HepG2 (cell line): ENCODE data around the gene ADGRF1. TPM values are rescaled to one million over a fixed set of nuclear protein-coding genes. Genes with fewer than 3 reads are reported as not detected.

Source experiments
- ATAC-seq: fragments of 200-7000 bp; cut with Tn5 transposase; 3 replicates; pipeline ENCODE4 v1.9.1; 2020; ENCODE audit warnings: mild to moderate bottlenecking, moderate library complexity
- BruUV-seq: library from RNA; stranded (reverse); fragments of 400-500 nt; replicated peaks from 2 replicates; lab custom pipeline; 2021; lab: Mats Ljungman, UMichigan
- CTCF ChIA-PET: fragments of 300-600 bp; formaldehyde crosslinking; extraction: SDS; loops from one replicate; lab custom pipeline; 2021; ENCODE audit warnings: low total read pairs, inconsistent platforms, low intra/inter-chr PET ratio; lab: Yijun Ruan, JAX
- POLR2A ChIA-PET: fragments of 350-600 bp; sonication (Branson Sonifier 250); formaldehyde crosslinking; loops from one replicate; lab custom pipeline; 2020; ENCODE audit warnings: antibody characterized with exemption, inconsistent platforms; lab: Yijun Ruan, JAX
- DNase-seq: peaks from one replicate; pipeline ENCODE4 v3.0.0-alpha.2; 2015; ENCODE audit warnings: low spot score
- FAIRE-seq: peaks from 3 replicates; lab custom pipeline; 2011; peaks lifted over from hg19 to GRCh38; lab: Jason Lieb, UNC
- H2AFZ ChIP-seq: one replicate; pipeline ENCODE4 v1.6.1; 2011; ENCODE audit warnings: low read length, inconsistent platforms
- H3K27ac ChIP-seq: fragments of 300-600 bp; 3 replicates; pipeline ENCODE4 v1.8.0; 2011; ENCODE audit warnings: mixed run types, mild to moderate bottlenecking, mixed read lengths, low read length, inconsistent platforms; ENCODE audit not compliant: insufficient read depth; ENCODE audit errors: extremely low read length
- H3K27me3 ChIP-seq, 2 experiments: fragments of 200-600 bp in 1 of 2; 2 replicates in 1 of 2; 3 replicates in 1 of 2; pipeline versions ENCODE4 v1.6.0 to v1.8.0; 2011; ENCODE audit warnings: low read length in 2 of 2, mild to moderate bottlenecking in 2 of 2, moderate library complexity in 2 of 2, inconsistent platforms in 1 of 2; ENCODE audit not compliant: insufficient read depth in 2 of 2, control insufficient read depth in 1 of 2
- H3K36me3 ChIP-seq, 2 experiments: fragments of 200-600 bp in 1 of 2; replicated peaks in 1 of 2; 2 replicates in 1 of 2; 3 replicates in 1 of 2; pipeline versions ENCODE4 v1.5.1 to v1.8.0; 2011; ENCODE audit warnings: low read length in 2 of 2, inconsistent platforms in 1 of 2; ENCODE audit not compliant: insufficient read depth in 2 of 2, control insufficient read depth in 1 of 2
- H3K4me1 ChIP-seq: 2 replicates; pipeline ENCODE4 v1.5.1; 2012; ENCODE audit warnings: low read length, inconsistent platforms; ENCODE audit not compliant: insufficient read depth
- H3K4me2 ChIP-seq: 2 replicates; pipeline ENCODE4 v1.6.0; 2011; ENCODE audit warnings: low read depth, low read length, inconsistent platforms
- H3K4me3 ChIP-seq, 3 experiments: fragments of 200-600 bp in 1 of 3; sonication (generic), shearing (Covaris generic) in 1 of 3; replicated peaks in 1 of 3; 2 replicates each; pipeline ENCODE4 v1.5.1; 2011 to 2016; ENCODE audit warnings: low read length in 3 of 3, inconsistent platforms in 2 of 3, low read depth in 2 of 3, mild to moderate bottlenecking in 2 of 3, control low read depth in 1 of 3, mixed read lengths in 1 of 3; ENCODE audit not compliant: insufficient read depth in 1 of 3
- H3K79me2 ChIP-seq: one replicate; pipeline ENCODE4 v1.6.1; 2011; ENCODE audit warnings: low read length, inconsistent platforms; ENCODE audit not compliant: insufficient read depth
- H3K9ac ChIP-seq: 2 replicates; pipeline ENCODE4 v1.6.0; 2011; ENCODE audit warnings: mild to moderate bottlenecking, low read depth, low read length, inconsistent platforms; ENCODE audit not compliant: insufficient read depth
- H3K9me3 ChIP-seq: 2 replicates; pipeline ENCODE4 v1.5.1; 2012; ENCODE audit warnings: mild to moderate bottlenecking, low read length
- H4K20me1 ChIP-seq: 2 replicates; pipeline ENCODE4 v1.6.0; 2011; ENCODE audit warnings: inconsistent platforms, mild to moderate bottlenecking, low read length, moderate library complexity; ENCODE audit not compliant: insufficient read depth
- EED ChIP-seq: sonication (generic); formaldehyde crosslinking; IDR thresholded peaks from 2 replicates; pipeline ENCODE4 v1.5.0; 2020; ENCODE audit warnings: mild to moderate bottlenecking, missing genetic modification reagents
- POLR2AphosphoS5 ChIP-seq: IDR thresholded peaks from 2 replicates; pipeline ENCODE4 v1.6.1; 2012; ENCODE audit warnings: low read depth, low read length
- TCF12 ChIP-seq, 2 experiments: fragments of 450-650 bp in 1 of 2; sonication (generic) in 1 of 2; formaldehyde crosslinking in 1 of 2; IDR thresholded peaks; 2 replicates each; pipeline versions ENCODE4 v1.6.1 to v1.8.0; 2017 to 2022; ENCODE audit warnings: antibody characterized with exemption in 1 of 2, mild to moderate bottlenecking in 1 of 2, missing genetic modification reagents in 1 of 2, moderate library complexity in 1 of 2
- THAP11 ChIP-seq: IDR thresholded peaks from 2 replicates; pipeline ENCODE4 v1.6.1; 2016; ENCODE audit warnings: missing biosample characterization, missing genetic modification reagents
- YEATS4 ChIP-seq: sonication (generic); formaldehyde crosslinking; IDR thresholded peaks from 2 replicates; pipeline ENCODE4 v1.4.0; 2020; ENCODE audit warnings: missing genetic modification reagents, borderline replicate concordance
- ZBTB38 ChIP-seq: sonication (generic); formaldehyde crosslinking; IDR thresholded peaks from 2 replicates; pipeline ENCODE4 v1.5.1; 2020; ENCODE audit warnings: mild to moderate bottlenecking, missing genetic modification reagents
- ZMYM3 ChIP-seq: sonication (generic); formaldehyde crosslinking; IDR thresholded peaks from 2 replicates; pipeline ENCODE4 v1.5.1; 2020; ENCODE audit warnings: mild to moderate bottlenecking, missing genetic modification reagents
- ZNF136 ChIP-seq: sonication (generic); formaldehyde crosslinking; IDR thresholded peaks from 2 replicates; pipeline ENCODE4 v1.8.1; 2022; ENCODE audit warnings: low read depth, mild to moderate bottlenecking, moderate library complexity, missing genetic modification reagents
- ZNF24 ChIP-seq: fragments of 450-650 bp; IDR thresholded peaks from 2 replicates; pipeline ENCODE4 v1.6.1; 2017; ENCODE audit warnings: antibody characterized with exemption, mild to moderate bottlenecking
- ZNF563 ChIP-seq: sonication (generic); formaldehyde crosslinking; IDR thresholded peaks from 2 replicates; pipeline ENCODE4 v1.8.0; 2022; ENCODE audit warnings: mild to moderate bottlenecking, moderate library complexity, missing genetic modification reagents
- ZNF766 ChIP-seq: sonication (generic); formaldehyde crosslinking; IDR thresholded peaks from 2 replicates; pipeline ENCODE4 v1.5.0; 2020; ENCODE audit warnings: missing genetic modification reagents, borderline replicate concordance
- WGBS: methylation state at CpG from one replicate; pipeline ENCODE4 v1.1.6; 2017; ENCODE audit warnings: low lambda C conversion rate; 5-methylcytosine and 5-hydroxymethylcytosine counted together
- in situ Hi-C: cut with HindIII; loops from 2 replicates; pipeline ENCODE4 v1.10.0; 2017; ENCODE audit warnings: low pct_unique_long_range_greater_than_20kb; ENCODE audit not compliant: extremely low pct_ligation_motif_present
- intact Hi-C: fragments of 100-400 bp; cut with micrococcal nuclease; formaldehyde crosslinking; loops from one replicate; pipeline ENCODE4 v1.10.0; 2022; ENCODE audit not compliant: unreplicated experiment
- polyA plus RNA-seq, 8 experiments: library from polyadenylated mRNA; depleted of rRNA in 3 of 8; stranded (reverse) in 7 of 8; unstranded in 1 of 8; fragments of >200 nt; fragmentation: Illumina TruSeq in 4 of 8; extraction: Trizol in 4 of 8; gene quantifications; 2 replicates each; pipeline versions ENCODE4 v1.2.1 to v1.2.3, GENCODE V29; 2011 to 2016; ENCODE audit warnings: low read depth in 4 of 8, missing spikeins in 1 of 8, mixed read lengths in 1 of 8; ENCODE audit not compliant: insufficient read depth in 1 of 8
- total RNA-seq, 5 experiments: library from RNA; depleted of rRNA; stranded (reverse); fragments of >200 nt; fragmentation: Illumina TruSeq; extraction: Trizol; gene quantifications; 2 replicates each; pipeline ENCODE4 v1.2.3, GENCODE V29; 2016; ENCODE audit warnings: low read depth in 1 of 5
- TF ChIP-seq, protein P1 (sequence below): sonication (generic); formaldehyde crosslinking; IDR thresholded peaks from 2 replicates; pipeline ENCODE4 v1.4.0; 2020; ENCODE audit warnings: missing genetic modification reagents, mild to moderate bottlenecking, borderline replicate concordance
- TF ChIP-seq, protein P2 (sequence below): sonication (generic); formaldehyde crosslinking; IDR thresholded peaks from 2 replicates; pipeline ENCODE4 v1.8.1; 2022; ENCODE audit warnings: low read depth, mild to moderate bottlenecking, missing genetic modification reagents
- TF ChIP-seq, protein P3 (sequence below): sonication (generic); formaldehyde crosslinking; IDR thresholded peaks from 2 replicates; pipeline ENCODE4 v1.5.1; 2020; ENCODE audit warnings: missing genetic modification reagents, mild to moderate bottlenecking, borderline replicate concordance

ADGRF1 gene
- total and polyA plus RNA-seq, 2 of the 13 experiments (the other 11 are each of a cell fraction or from before 2014, with no cell fraction given), result not detected

DNA sequence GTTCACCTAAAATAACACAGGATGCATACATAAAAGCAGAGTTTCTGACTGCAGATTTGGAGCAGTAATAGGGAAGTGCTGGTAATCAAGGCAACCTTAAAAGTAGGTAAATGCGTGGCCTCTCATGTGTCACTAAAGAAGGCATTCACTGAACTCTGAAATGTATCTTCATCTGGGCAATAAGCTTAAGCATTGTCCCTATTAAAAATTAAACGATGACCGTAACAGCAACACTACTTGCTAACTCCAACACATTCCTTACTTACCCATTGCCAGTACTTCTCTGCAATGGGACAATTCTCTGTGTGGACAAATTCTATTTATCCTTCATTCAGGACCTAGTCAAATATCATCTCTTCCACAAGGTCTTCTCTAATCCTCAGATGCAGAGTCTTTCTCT lies 19.9 kb downstream of the ADGRF1 start:
- no peak for FAIRE-seq
- ChIA-PET CTCF (no interaction called here), POLR2A (no interaction called here)
- H3K36me3 ChIP-seq, result no peaks in the 10 kb centered on the region
- in situ Hi-C loops (no loop called here), intact Hi-C loops (no loop called here)
- no peak overlapping the region for H3K4me3 ChIP-seq
- H3K9me3 ChIP-seq, result no peaks in the 10 kb centered on the region
- ATAC-seq, result no peak
- no peak overlapping the region for H3K27ac ChIP-seq
- no peak for DNase-seq
- H3K4me2 ChIP-seq, result no peak overlapping the region
- no peaks in the 10 kb centered on the region for H4K20me1 ChIP-seq
- no peaks in the 10 kb centered on the region for H3K4me1 ChIP-seq
- no peak overlapping the region for H2AFZ ChIP-seq
- TF ChIP-seq, protein P1, sequence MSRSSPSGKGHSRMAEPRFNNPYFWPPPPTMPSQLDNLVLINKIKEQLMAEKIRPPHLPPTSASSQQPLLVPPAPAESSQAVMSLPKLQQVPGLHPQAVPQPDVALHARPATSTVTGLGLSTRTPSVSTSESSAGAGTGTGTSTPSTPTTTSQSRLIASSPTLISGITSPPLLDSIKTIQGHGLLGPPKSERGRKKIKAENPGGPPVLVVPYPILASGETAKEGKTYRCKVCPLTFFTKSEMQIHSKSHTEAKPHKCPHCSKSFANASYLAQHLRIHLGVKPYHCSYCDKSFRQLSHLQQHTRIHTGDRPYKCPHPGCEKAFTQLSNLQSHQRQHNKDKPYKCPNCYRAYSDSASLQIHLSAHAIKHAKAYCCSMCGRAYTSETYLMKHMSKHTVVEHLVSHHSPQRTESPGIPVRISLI (CRISPR knock-in tag), result no peak
- TF ChIP-seq ZNF136, result no peak
- no peaks in the 10 kb centered on the region for H3K79me2 ChIP-seq
- H3K27me3 ChIP-seq, result peaks cover 5 to 60% of the 10 kb centered on the region in 2 experiments; a peak in 3 of 5 replicates
- no TSS peak for BruUV-seq
- no peak overlapping the region for H3K9ac ChIP-seq
- 17% methylated on average over 3 of the region's 3 CpGs for WGBS

DNA sequence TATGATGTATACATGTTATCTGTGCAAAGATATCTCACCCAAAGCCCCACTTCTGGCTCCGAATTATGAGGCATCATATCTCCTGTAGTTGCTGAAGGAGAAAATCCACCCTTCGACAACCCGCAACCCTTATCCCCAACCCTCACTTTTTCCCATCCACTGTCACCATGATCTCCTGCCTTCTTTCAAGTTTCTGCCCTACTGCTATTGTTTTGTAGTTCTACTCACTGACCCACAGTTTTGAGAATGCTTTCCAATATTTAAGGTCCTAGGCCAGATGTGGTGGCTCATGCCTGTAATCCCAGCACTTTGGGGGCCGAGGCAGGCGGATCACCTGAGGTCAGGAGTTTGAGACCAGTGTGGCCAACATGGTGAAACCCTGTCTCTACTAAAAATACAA lies 22.2 kb downstream of the ADGRF1 start:
- Histone ChIP-seq H4K20me1 (no peaks in the 10 kb centered on the region), H3K9ac (no peak overlapping the region), H3K79me2 (no peaks in the 10 kb centered on the region), H3K36me3 (no peaks in the 10 kb centered on the region), H3K27me3 (peaks cover 0 to 44% of the 10 kb centered on the region in 2 experiments; a peak in 2 of 5 replicates), H3K4me2 (no peak overlapping the region), H2AFZ (no peak overlapping the region), H3K27ac (no peak overlapping the region), H3K4me3 (no peak overlapping the region), H3K9me3 (no peaks in the 10 kb centered on the region), H3K4me1 (peaks cover 10% of the 10 kb centered on the region)
- CTCF ChIA-PET, result no interaction called here
- no peak for DNase-seq
- POLR2A ChIA-PET, result no interaction called here
- FAIRE-seq, result no peak
- no peak for ATAC-seq
- intact Hi-C loops, result no loop called here
- no TSS peak for BruUV-seq
- in situ Hi-C loops, result no loop called here
- WGBS, result 50% methylated on average over 5 of the region's 5 CpGs
- TF ChIP-seq THAP11 (CRISPR knock-in tag) (no peak), ZBTB38 (CRISPR knock-in tag) (no peak), YEATS4 (CRISPR knock-in tag) (no peak), ZNF24 (no peak), ZNF766 (CRISPR knock-in tag) (no peak), POLR2AphosphoS5 (no peak), TCF12 (IDR thresholded peaks at IDR 0.05) (no peak), TCF12 (CRISPR knock-in tag; IDR thresholded peaks at IDR 0.05) (no peak), ZNF563 (CRISPR knock-in tag) (no peak), ZMYM3 (CRISPR knock-in tag) (no peak), EED (no peak)
- TF ChIP-seq, protein P2, sequence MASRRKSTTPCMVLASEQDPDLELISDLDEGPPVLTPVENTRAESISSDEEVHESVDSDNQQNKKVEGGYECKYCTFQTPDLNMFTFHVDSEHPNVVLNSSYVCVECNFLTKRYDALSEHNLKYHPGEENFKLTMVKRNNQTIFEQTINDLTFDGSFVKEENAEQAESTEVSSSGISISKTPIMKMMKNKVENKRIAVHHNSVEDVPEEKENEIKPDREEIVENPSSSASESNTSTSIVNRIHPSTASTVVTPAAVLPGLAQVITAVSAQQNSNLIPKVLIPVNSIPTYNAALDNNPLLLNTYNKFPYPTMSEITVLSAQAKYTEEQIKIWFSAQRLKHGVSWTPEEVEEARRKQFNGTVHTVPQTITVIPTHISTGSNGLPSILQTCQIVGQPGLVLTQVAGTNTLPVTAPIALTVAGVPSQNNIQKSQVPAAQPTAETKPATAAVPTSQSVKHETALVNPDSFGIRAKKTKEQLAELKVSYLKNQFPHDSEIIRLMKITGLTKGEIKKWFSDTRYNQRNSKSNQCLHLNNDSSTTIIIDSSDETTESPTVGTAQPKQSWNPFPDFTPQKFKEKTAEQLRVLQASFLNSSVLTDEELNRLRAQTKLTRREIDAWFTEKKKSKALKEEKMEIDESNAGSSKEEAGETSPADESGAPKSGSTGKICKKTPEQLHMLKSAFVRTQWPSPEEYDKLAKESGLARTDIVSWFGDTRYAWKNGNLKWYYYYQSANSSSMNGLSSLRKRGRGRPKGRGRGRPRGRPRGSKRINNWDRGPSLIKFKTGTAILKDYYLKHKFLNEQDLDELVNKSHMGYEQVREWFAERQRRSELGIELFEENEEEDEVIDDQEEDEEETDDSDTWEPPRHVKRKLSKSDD (CRISPR knock-in tag), result no peak
- TF ChIP-seq, protein P3, sequence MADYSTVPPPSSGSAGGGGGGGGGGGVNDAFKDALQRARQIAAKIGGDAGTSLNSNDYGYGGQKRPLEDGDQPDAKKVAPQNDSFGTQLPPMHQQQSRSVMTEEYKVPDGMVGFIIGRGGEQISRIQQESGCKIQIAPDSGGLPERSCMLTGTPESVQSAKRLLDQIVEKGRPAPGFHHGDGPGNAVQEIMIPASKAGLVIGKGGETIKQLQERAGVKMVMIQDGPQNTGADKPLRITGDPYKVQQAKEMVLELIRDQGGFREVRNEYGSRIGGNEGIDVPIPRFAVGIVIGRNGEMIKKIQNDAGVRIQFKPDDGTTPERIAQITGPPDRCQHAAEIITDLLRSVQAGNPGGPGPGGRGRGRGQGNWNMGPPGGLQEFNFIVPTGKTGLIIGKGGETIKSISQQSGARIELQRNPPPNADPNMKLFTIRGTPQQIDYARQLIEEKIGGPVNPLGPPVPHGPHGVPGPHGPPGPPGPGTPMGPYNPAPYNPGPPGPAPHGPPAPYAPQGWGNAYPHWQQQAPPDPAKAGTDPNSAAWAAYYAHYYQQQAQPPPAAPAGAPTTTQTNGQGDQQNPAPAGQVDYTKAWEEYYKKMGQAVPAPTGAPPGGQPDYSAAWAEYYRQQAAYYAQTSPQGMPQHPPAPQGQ (CRISPR knock-in tag), result no peak
